Kidney (tissue), 14 donors: Measurements from ENCODE around the gene SBK3. TPM values are rescaled to one million over a fixed set of nuclear protein-coding genes. Genes with fewer than 3 reads are reported as not detected.

Experiments
- DNase-seq, 5 donors: peaks; one replicate each; pipeline ENCODE4 v3.0.0-alpha.2; 2013 to 2020
- FAIRE-seq: peaks from 2 replicates; lab custom pipeline; 2012; peaks lifted over from hg19 to GRCh38; lab: Jason Lieb, UNC
- H3K27ac ChIP-seq, 2 donors: one replicate each; pipeline ENCODE4 v1.7.0; 2013; ENCODE audit warnings: low read depth in 2 of 2, low read length in 2 of 2, inconsistent platforms in 1 of 2
- H3K27me3 ChIP-seq: one replicate; pipeline ENCODE4 v1.7.1; 2013; ENCODE audit warnings: low read length, inconsistent platforms; ENCODE audit not compliant: control insufficient read depth, insufficient read depth
- H3K36me3 ChIP-seq, 3 donors: one replicate each; pipeline versions ENCODE4 v1.7.0 to v1.7.1; 2013; ENCODE audit warnings: low read length in 3 of 3, control low read depth in 1 of 3, inconsistent platforms in 1 of 3; ENCODE audit not compliant: insufficient read depth in 3 of 3, control insufficient read depth in 2 of 3
- H3K4me1 ChIP-seq, 3 donors: one replicate each; pipeline versions ENCODE4 v1.7.0 to v1.7.1; 2013; ENCODE audit warnings: low read length in 3 of 3, inconsistent platforms in 1 of 3, low read depth in 1 of 3; ENCODE audit not compliant: control insufficient read depth in 2 of 3, insufficient read depth in 2 of 3
- H3K4me3 ChIP-seq, 3 donors: one replicate each; pipeline versions ENCODE4 v1.7.0 to v1.8.1; 2013; ENCODE audit warnings: low read length in 3 of 3, control low read depth in 1 of 3, inconsistent platforms in 1 of 3
- H3K9ac ChIP-seq, 3 donors: one replicate each; pipeline versions ENCODE4 v1.7.0 to v1.7.1; 2013; ENCODE audit warnings: low read length in 3 of 3, control low read depth in 1 of 3, inconsistent platforms in 1 of 3
- H3K9me3 ChIP-seq, 3 donors: one replicate each; pipeline versions ENCODE4 v1.7.0 to v1.7.1; 2013; ENCODE audit warnings: low read length in 3 of 3, control low read depth in 1 of 3, inconsistent platforms in 1 of 3; ENCODE audit not compliant: control insufficient read depth in 2 of 3, insufficient read depth in 1 of 3
- CTCF ChIP-seq: IDR thresholded peaks from 3 replicates; pipeline ENCODE4 v1.5.1; 2012; ENCODE audit warnings: mild to moderate bottlenecking, moderate library complexity, borderline replicate concordance; ENCODE audit not compliant: insufficient read depth; ENCODE audit errors: extremely low read depth
- intact Hi-C: fragments of 100-400 bp; cut with DNase I; formaldehyde crosslinking; loops from one replicate; pipeline ENCODE4 v1.11.1; 2022
- polyA plus RNA-seq: library from polyadenylated mRNA; stranded (reverse); fragments of 350-450 nt; fragmentation: Illumina TruSeq; extraction: RNeasy Lipid Tissue Mini Kit (QIAGEN cat#74804); gene quantifications from one replicate; pipeline ENCODE4 v1.2.3, GENCODE V29; 2014; ENCODE audit warnings: low read depth, low replicate concordance; ENCODE audit not compliant: insufficient read depth
- total RNA-seq: library from RNA; stranded (reverse); fragmentation: NEBNext Ultra II Directional; extraction: Animal tissue kit (Norgen Biotek cat#: 25700); gene quantifications from one replicate; pipeline ENCODE4 v1.2.1, GENCODE V29; 2021
- donor health status: control.
- donor health status: control.
- donor health status: control.
- donor health status: control.
- donor health status: control.
- donor health status: DM: yes; HTN: yes; CAD: no.
- donor health status: Normal renal cell carcinoma (clear cell type).

The SBK3 gene
- total and polyA plus RNA-seq, 2 donors from 2014 or later, result 0.66 TPM; not detected in 1

GRCh38 chr19:55504252-55504603 lies 41.1 kb downstream of the SBK3 start:
- TF ChIP-seq CTCF, result no peak
- Histone ChIP-seq H3K36me3 (no peaks in the 10 kb centered on the region), H3K27me3 (no peaks in the 10 kb centered on the region), H3K4me3 (no peak overlapping the region), H3K9me3 (no peaks in the 10 kb centered on the region), H3K4me1 (peaks cover 0 to 4% (median 0%) of the 10 kb centered on the region in 3 donors), H3K9ac (peak overlapping the region in 1 of 3 donors; percentile 26), H3K27ac (no peak overlapping the region)
- FAIRE-seq (no peak), DNase-seq (no peak)
- intact Hi-C loops, result loop anchor here (10.0 kb wide), 1 partner anchor 359 kb away; the partner anchor contains the start of gene TNNT1

DNA sequence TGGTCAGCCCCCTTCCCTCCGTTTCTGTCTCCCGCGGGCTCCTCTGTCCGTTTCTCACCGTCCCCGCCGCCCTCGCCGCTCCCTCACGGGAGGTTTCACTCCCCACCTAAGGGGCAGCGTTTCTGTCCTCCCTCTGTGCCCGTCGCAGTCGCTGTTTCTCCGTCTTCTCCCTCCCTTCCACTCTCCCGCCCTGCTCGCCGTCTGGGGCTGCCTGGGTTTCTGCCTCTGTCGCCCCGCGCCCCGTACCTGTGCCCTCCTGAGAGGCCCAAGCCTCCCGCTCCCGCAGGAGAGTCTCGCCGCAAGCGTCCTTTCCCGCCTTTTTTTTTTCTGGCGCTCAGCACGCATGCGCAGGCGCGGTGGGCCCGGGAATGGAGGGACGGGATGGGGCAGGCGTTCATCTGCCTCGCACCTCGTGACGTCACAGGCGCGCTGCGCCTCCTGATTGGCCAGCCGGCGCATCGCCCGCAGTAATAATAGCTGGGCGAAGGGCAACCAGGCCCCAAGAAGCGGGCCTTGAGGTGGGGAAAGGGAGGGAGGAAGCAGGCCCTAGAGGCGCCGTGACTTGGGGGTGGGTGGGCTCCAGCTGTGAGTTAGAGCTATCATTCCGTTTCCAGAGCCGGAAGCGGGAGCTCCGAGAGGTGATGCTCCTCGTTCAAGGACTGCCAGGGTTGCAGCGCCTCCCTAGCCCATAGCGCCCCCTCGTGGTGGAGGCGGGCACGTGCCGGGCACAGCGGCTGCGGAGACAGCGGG lies 41.7 kb downstream of the SBK3 start:
- TF ChIP-seq CTCF, result peak; percentile 98
- Histone ChIP-seq H3K9me3 (no peaks in the 10 kb centered on the region), H3K36me3 (no peaks in the 10 kb centered on the region), H3K27me3 (no peaks in the 10 kb centered on the region), H3K4me3 (peak overlapping the region; percentile 30 to 70 (median 58)), H3K27ac (peak overlapping the region in 1 of 2 donors; percentile 80), H3K4me1 (peaks cover 0 to 4% (median 0%) of the 10 kb centered on the region in 3 donors), H3K9ac (peak overlapping the region in 1 of 3 donors; percentile 26)
- peak; percentile 93 to 98 (median 96) for DNase-seq
- no peak for FAIRE-seq
- intact Hi-C loops, result loop anchor here (10.0 kb wide), 1 partner anchor 359 kb away; the partner anchor contains the start of gene TNNT1

DNA sequence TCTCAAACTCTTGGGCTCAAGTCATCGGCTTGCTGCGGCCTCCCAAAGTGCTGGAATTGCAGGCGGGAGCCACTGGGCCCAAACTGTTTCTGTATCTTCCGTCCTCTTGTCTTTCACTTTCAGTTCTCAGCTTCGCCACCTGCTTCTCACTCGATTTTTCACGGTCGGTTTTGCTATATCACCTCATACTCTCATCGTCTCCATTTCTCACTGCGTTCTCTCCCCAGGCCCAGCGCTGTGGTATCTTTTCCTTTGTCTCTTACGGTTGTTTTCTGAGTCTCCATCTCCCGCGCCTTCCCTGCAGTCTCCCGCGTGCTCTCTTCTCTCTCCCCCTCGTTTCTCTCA lies 42.2 kb downstream of the SBK3 start:
- intact Hi-C loops, result loop anchor here (10.0 kb wide), 1 partner anchor 358 kb away; the partner anchor contains the start of gene TNNT1
- Histone ChIP-seq H3K9ac (no peak overlapping the region), H3K4me3 (no peak overlapping the region), H3K4me1 (peaks cover 0 to 4% (median 0%) of the 10 kb centered on the region in 3 donors), H3K36me3 (no peaks in the 10 kb centered on the region), H3K9me3 (no peaks in the 10 kb centered on the region), H3K27ac (no peak overlapping the region), H3K27me3 (no peaks in the 10 kb centered on the region)
- FAIRE-seq, result no peak
- no peak for DNase-seq
- no peak for TF ChIP-seq CTCF
